K562 (cell line): ENCODE results near the gene EXOSC6. TPM values are rescaled to one million over a fixed set of nuclear protein-coding genes. Genes with fewer than 3 reads are reported as not detected.

Experiments
- EWSR1 ChIP-seq: fragments of 450-650 bp; IDR thresholded peaks from 2 replicates; pipeline ENCODE4 v1.6.1; 2018; ENCODE audit warnings: borderline replicate concordance, mild to moderate bottlenecking, low read depth, moderate library complexity; ENCODE audit not compliant: partially characterized antibody
- HEY1 ChIP-seq: fragments of 250-450 bp; sonication (Bioruptor Pico); IDR thresholded peaks from 2 replicates; pipeline ENCODE4 v1.5.0; 2020; ENCODE audit warnings: mild to moderate bottlenecking, moderate library complexity, borderline replicate concordance
- MAZ ChIP-seq, 2 experiments: fragments of 450-650 bp in 1 of 2; sonication (generic) in 1 of 2; formaldehyde crosslinking; IDR thresholded peaks in 1 of 2; conservative IDR thresholded peaks in 1 of 2; 2 replicates each; pipeline versions ENCODE4 v1.4.0 to v1.5.0; 2020; ENCODE audit warnings: mild to moderate bottlenecking in 1 of 2, missing genetic modification reagents in 1 of 2
- MEIS2 ChIP-seq: fragments of 450-650 bp; IDR thresholded peaks from 2 replicates; pipeline ENCODE4 v1.6.1; 2014; ENCODE audit warnings: mild to moderate bottlenecking; ENCODE audit not compliant: partially characterized antibody
- RBM39 ChIP-seq: fragments of 200-400 bp; formaldehyde crosslinking; optimal IDR thresholded peaks from 2 replicates; pipeline ENCODE3; 2018; ENCODE audit warnings: low read depth, low read length
- ZBTB11 ChIP-seq, 3 experiments: fragments of 200-800 bp in 1 of 3; fragments of 250-450 bp in 1 of 3; fragments of 450-650 bp in 1 of 3; sonication (Bioruptor Pico) in 1 of 3; sonication (Bioruptor generic) in 1 of 3; formaldehyde crosslinking in 1 of 3; IDR thresholded peaks; 2 replicates each; pipeline versions ENCODE4 v1.6.1 to v1.8.0; 2016 to 2022; ENCODE audit warnings: mild to moderate bottlenecking in 2 of 3, missing genetic modification characterization in 2 of 3, missing compliant biosample characterization in 1 of 3, moderate library complexity in 1 of 3
- ZNF140 ChIP-seq: fragments of 250-450 bp; sonication (Bioruptor Pico); IDR thresholded peaks from 2 replicates; pipeline ENCODE4 v1.8.0; 2021; ENCODE audit warnings: moderate library complexity, mild to moderate bottlenecking, inconsistent platforms
- ZNF584 ChIP-seq: fragments of 200-800 bp; sonication (Bioruptor generic); IDR thresholded peaks from 2 replicates; pipeline ENCODE4 v1.6.1; 2016; ENCODE audit warnings: low read depth, mild to moderate bottlenecking, missing genetic modification characterization, missing compliant biosample characterization
- ZNF668 ChIP-seq: fragments of 250-450 bp; sonication (Bioruptor Pico); IDR thresholded peaks from 2 replicates; pipeline ENCODE4 v1.8.0; 2022; ENCODE audit warnings: mild to moderate bottlenecking, inconsistent platforms
- polyA plus RNA-seq, 8 experiments: library from polyadenylated mRNA; depleted of rRNA in 4 of 8; stranded (reverse) in 5 of 8; unstranded in 3 of 8; fragments of >200 nt; fragmentation: Nextera tagmentation in 2 of 8; fragmentation: Illumina TruSeq in 1 of 8; extraction: Ambion mirVana in 2 of 8; extraction: Trizol in 1 of 8; gene quantifications; 2 replicates each; pipeline versions ENCODE4 v1.2.1 to v1.2.3, GENCODE V29; 2011 to 2014; ENCODE audit warnings: inconsistent platforms in 1 of 8, missing spikeins in 1 of 8
- total RNA-seq, 7 experiments: library from RNA; depleted of rRNA in 6 of 7; stranded (reverse); fragments of >200 nt in 6 of 7; fragmentation: Illumina TruSeq in 2 of 7; extraction: Trizol in 2 of 7; gene quantifications; 2 replicates each; pipeline versions ENCODE4 v1.2.1 to v1.2.3, GENCODE V29; 2011 to 2021; ENCODE audit warnings: low replicate concordance in 1 of 7
- TF ChIP-seq, protein P1 (sequence below): sonication (generic); formaldehyde crosslinking; IDR thresholded peaks from 2 replicates; pipeline ENCODE4 v1.8.0; 2022; ENCODE audit warnings: mild to moderate bottlenecking, missing genetic modification reagents
- TF ChIP-seq, protein P2 (sequence below): fragments of 450-650 bp; IDR thresholded peaks from 2 replicates; pipeline ENCODE4 v1.7.1; 2018; ENCODE audit warnings: mild to moderate bottlenecking, low read depth; ENCODE audit not compliant: partially characterized antibody

Gene EXOSC6
- total and polyA plus RNA-seq, 9 of the 15 experiments (the other 6 are each of a cell fraction or from before 2014, with no cell fraction given) = 9.2 to 29.0 (median 15.6) TPM

DNA sequence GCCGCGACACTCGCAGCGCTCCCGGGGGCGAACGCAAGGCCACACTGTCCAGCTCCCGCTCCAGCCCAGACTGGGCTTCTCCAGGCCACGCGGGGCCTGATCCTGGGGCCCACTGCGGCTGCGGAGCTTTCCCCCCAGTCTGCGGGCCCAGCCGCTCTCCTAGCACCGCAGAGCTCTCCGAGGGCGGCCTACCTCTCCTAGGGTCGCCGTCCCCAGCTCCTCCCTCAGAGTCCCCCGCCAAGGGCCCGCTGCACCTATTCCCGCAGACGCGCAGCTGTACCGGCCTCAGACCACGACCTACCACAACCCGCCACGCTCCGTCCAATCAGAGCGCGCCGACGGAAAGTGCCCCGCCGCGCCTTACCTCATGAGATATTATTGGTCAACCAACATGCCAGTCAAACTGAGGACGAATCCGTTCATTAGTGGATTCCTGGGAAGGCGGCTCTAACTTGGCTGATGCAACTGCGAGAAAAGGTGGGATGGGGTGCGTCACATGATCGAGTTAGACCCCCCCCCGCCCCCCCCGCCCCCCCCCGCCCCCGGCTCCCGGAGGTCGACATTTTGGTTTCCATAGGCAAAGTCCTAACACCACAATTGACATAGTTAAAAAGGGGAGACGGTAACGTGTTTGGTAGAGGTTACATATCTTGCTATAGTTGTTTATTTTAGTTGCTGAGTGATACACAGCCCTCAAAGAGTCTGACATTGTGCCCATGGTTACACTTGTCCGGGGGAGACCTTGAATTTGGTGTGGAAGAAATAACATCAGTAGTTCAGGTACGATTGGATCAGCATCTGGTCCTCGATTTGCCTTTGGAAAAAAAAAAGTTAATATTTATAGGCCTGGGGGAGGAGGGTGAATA is 37.7 kb upstream of the EXOSC6 start, which contains the start of gene AARS1 (continued):
- TF ChIP-seq, protein P1, sequence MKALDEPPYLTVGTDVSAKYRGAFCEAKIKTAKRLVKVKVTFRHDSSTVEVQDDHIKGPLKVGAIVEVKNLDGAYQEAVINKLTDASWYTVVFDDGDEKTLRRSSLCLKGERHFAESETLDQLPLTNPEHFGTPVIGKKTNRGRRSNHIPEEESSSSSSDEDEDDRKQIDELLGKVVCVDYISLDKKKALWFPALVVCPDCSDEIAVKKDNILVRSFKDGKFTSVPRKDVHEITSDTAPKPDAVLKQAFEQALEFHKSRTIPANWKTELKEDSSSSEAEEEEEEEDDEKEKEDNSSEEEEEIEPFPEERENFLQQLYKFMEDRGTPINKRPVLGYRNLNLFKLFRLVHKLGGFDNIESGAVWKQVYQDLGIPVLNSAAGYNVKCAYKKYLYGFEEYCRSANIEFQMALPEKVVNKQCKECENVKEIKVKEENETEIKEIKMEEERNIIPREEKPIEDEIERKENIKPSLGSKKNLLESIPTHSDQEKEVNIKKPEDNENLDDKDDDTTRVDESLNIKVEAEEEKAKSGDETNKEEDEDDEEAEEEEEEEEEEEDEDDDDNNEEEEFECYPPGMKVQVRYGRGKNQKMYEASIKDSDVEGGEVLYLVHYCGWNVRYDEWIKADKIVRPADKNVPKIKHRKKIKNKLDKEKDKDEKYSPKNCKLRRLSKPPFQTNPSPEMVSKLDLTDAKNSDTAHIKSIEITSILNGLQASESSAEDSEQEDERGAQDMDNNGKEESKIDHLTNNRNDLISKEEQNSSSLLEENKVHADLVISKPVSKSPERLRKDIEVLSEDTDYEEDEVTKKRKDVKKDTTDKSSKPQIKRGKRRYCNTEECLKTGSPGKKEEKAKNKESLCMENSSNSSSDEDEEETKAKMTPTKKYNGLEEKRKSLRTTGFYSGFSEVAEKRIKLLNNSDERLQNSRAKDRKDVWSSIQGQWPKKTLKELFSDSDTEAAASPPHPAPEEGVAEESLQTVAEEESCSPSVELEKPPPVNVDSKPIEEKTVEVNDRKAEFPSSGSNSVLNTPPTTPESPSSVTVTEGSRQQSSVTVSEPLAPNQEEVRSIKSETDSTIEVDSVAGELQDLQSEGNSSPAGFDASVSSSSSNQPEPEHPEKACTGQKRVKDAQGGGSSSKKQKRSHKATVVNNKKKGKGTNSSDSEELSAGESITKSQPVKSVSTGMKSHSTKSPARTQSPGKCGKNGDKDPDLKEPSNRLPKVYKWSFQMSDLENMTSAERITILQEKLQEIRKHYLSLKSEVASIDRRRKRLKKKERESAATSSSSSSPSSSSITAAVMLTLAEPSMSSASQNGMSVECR (CRISPR knock-in tag) = peak; percentile 92
- no peak for TF ChIP-seq ZNF668
- TF ChIP-seq, protein P2, sequence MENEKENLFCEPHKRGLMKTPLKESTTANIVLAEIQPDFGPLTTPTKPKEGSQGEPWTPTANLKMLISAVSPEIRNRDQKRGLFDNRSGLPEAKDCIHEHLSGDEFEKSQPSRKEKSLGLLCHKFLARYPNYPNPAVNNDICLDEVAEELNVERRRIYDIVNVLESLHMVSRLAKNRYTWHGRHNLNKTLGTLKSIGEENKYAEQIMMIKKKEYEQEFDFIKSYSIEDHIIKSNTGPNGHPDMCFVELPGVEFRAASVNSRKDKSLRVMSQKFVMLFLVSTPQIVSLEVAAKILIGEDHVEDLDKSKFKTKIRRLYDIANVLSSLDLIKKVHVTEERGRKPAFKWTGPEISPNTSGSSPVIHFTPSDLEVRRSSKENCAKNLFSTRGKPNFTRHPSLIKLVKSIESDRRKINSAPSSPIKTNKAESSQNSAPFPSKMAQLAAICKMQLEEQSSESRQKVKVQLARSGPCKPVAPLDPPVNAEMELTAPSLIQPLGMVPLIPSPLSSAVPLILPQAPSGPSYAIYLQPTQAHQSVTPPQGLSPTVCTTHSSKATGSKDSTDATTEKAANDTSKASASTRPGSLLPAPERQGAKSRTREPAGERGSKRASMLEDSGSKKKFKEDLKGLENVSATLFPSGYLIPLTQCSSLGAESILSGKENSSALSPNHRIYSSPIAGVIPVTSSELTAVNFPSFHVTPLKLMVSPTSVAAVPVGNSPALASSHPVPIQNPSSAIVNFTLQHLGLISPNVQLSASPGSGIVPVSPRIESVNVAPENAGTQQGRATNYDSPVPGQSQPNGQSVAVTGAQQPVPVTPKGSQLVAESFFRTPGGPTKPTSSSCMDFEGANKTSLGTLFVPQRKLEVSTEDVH = peak; percentile 75
- TF ChIP-seq ZNF140 = no peak
- no peak; the same call in 1 of the 2 replicates for TF ChIP-seq ZNF584 (CRISPR knock-in tag)
- TF ChIP-seq EWSR1 = no peak
- no peak for TF ChIP-seq HEY1 (CRISPR knock-in tag)
- TF ChIP-seq MAZ (CRISPR knock-in tag; conservative IDR thresholded peaks at IDR 0.05 in 1 of 2, IDR thresholded peaks at IDR 0.05 in 1 of 2) = peak; percentile 76 to 93
- TF ChIP-seq RBM39 = no peak
- peak; percentile 31 for TF ChIP-seq MEIS2
- no peak; a peak in 2 of 6 replicates for TF ChIP-seq ZBTB11 (CRISPR knock-in tag; IDR thresholded peaks at IDR 0.05)
